ENCODE data around the gene CCDC85A.

CCDC85A gene

GRCh38 chr2:56379066-56379465, 195.3 kb downstream of the CCDC85A start:
- no peak for DNase-seq

GRCh38 chr2:56380861-56381260, 197.1 kb downstream of the CCDC85A start:
- DNase-seq = no peak

- no peak for DNase-seq
Measured at GRCh38 chr2:56382466-56382865, 198.7 kb downstream of the CCDC85A start.

- DNase-seq = no peak
Measured at GRCh38 chr2:56386657-56387056, 202.9 kb downstream of the CCDC85A start.

GRCh38 chr2:56390644-56391043, 206.9 kb downstream of the CCDC85A start:
- DNase-seq = no peak

- no peak for DNase-seq
Measured at GRCh38 chr2:56410140-56410539, 226.3 kb downstream of the CCDC85A start.

DNA sequence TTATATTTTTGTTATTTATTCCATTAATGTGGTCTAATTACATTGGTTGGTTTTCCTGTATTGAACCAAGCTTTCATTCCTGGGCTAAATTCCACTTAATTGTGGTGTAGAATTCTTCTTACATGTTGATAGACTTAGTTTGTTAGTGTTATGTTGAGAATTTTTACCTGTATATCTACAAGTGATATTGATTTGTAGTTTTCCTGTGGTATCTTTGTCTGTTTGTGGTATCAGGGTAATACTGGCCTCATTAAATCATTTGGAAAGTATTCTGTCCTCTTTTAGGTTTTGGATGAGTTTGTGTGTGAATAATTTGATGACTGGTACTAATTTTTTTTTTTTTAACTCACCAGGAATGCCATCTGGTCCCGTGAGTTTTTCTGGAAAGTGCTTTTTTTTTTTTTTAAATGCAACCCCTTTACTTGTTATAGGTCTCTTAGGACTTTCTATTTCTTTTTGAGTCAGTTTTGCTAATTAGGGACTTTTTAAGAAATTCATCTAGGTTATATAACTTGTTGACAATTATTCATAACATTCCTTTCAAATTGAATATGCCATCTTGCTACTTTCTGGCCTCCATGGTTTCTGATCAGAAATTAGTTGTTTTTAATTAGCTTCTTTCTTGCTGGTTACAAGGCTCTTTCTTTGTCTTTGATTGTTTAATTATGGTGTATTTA, 232.8 kb downstream of the CCDC85A start:
- DNase-seq = no peak

Data from NCI-H2107 (cell line).